GM23338 (cell line): ENCODE measurements around the gene RGS17. TPM values are rescaled to one million over a fixed set of nuclear protein-coding genes. Genes with fewer than 3 reads are reported as not detected.

Experiments
- ATAC-seq: fragments of 200-7000 bp; cut with Tn5 transposase; 3 replicates; pipeline ENCODE4 v1.9.1; 2020
- DNase-seq: peaks from one replicate; pipeline ENCODE4 v3.0.0-alpha.2; 2015; ENCODE audit warnings: low spot score
- H2AFZ ChIP-seq: fragments of 200-600 bp; sonication (generic); 2 replicates; pipeline ENCODE4 v1.8.0; 2016; ENCODE audit warnings: antibody characterized with exemption, mild to moderate bottlenecking, moderate library complexity
- H3F3A ChIP-seq: fragments of 200-600 bp; sonication (generic); replicated peaks from 2 replicates; pipeline ENCODE4 v1.8.0; 2017; ENCODE audit warnings: antibody characterized with exemption, mixed run types, low read depth
- H3K27ac ChIP-seq: fragments of 200-600 bp; sonication (generic); 2 replicates; pipeline ENCODE4 v1.6.1; 2016; ENCODE audit warnings: low read depth
- H3K27me3 ChIP-seq: fragments of 200-600 bp; sonication (generic); 2 replicates; pipeline ENCODE4 v1.8.0; 2016; ENCODE audit warnings: mild to moderate bottlenecking, mixed run types, moderate library complexity; ENCODE audit not compliant: insufficient read depth
- H3K36me3 ChIP-seq: fragments of 200-600 bp; sonication (generic); 2 replicates; pipeline ENCODE4 v1.8.0; 2016; ENCODE audit warnings: mild to moderate bottlenecking; ENCODE audit not compliant: insufficient read depth
- H3K4me1 ChIP-seq: fragments of 200-600 bp; sonication (generic); 2 replicates; pipeline ENCODE4 v1.8.0; 2016; ENCODE audit warnings: mild to moderate bottlenecking, moderate library complexity; ENCODE audit not compliant: insufficient read depth
- H3K4me2 ChIP-seq: fragments of 200-600 bp; sonication (generic); 2 replicates; pipeline ENCODE4 v1.7.1; 2017; ENCODE audit warnings: mixed run types
- H3K4me3 ChIP-seq: fragments of 200-600 bp; sonication (generic); 2 replicates; pipeline ENCODE4 v1.6.1; 2016; ENCODE audit warnings: mixed run types
- H3K79me2 ChIP-seq: fragments of 200-600 bp; sonication (generic); replicated peaks from 2 replicates; pipeline ENCODE4 v1.8.0; 2017; ENCODE audit warnings: mild to moderate bottlenecking; ENCODE audit not compliant: insufficient read depth
- H3K9me2 ChIP-seq: fragments of 200-600 bp; sonication (generic); 2 replicates; pipeline ENCODE4 v1.8.0; 2017; ENCODE audit not compliant: insufficient read depth
- H4K20me1 ChIP-seq: fragments of 200-600 bp; sonication (generic); replicated peaks from 2 replicates; pipeline ENCODE4 v1.8.0; 2017; ENCODE audit warnings: mild to moderate bottlenecking; ENCODE audit not compliant: insufficient read depth
- H3K27ac Mint-ChIP-seq: 2 replicates; pipeline ENCODE4 v1.8.0; 2020; ENCODE audit warnings: inconsistent platforms, mild to moderate bottlenecking, moderate library complexity, mixed read lengths
- H3K27me3 Mint-ChIP-seq: 3 replicates; pipeline ENCODE4 v1.8.0; 2022; ENCODE audit warnings: low read depth, mild to moderate bottlenecking, moderate library complexity, mixed read lengths, inconsistent platforms; ENCODE audit not compliant: insufficient read depth, poor library complexity
- H3K36me3 Mint-ChIP-seq: 3 replicates; pipeline ENCODE4 v1.8.0; 2021; ENCODE audit warnings: low read depth, mild to moderate bottlenecking, inconsistent platforms, moderate library complexity, mixed read lengths
- H3K4me1 Mint-ChIP-seq: 3 replicates; pipeline ENCODE4 v1.8.0; 2020; ENCODE audit warnings: mild to moderate bottlenecking, inconsistent platforms, mixed read lengths
- H3K4me3 Mint-ChIP-seq: 3 replicates; pipeline ENCODE4 v1.8.0; 2021; ENCODE audit warnings: moderate library complexity, mild to moderate bottlenecking, inconsistent platforms, mixed read lengths
- H3K9me3 Mint-ChIP-seq: 3 replicates; pipeline ENCODE4 v1.8.0; 2020; ENCODE audit warnings: moderate library complexity, mild to moderate bottlenecking, inconsistent platforms, mixed read lengths
- CREB1 ChIP-seq: fragments of 250-450 bp; sonication (Bioruptor Pico); IDR thresholded peaks from 2 replicates; pipeline ENCODE4 v1.5.0; 2020; ENCODE audit warnings: low read depth, mild to moderate bottlenecking, moderate library complexity
- EZH2 ChIP-seq: fragments of 200-600 bp; sonication (generic); IDR thresholded peaks from one replicate; pipeline ENCODE4 v1.8.0; 2017; ENCODE audit warnings: antibody characterized with exemption, mild to moderate bottlenecking, low read depth; ENCODE audit not compliant: unreplicated experiment
- JUNB ChIP-seq: IDR thresholded peaks from one replicate; pipeline ENCODE4 v1.6.1; 2016; ENCODE audit warnings: antibody characterized with exemption; ENCODE audit not compliant: unreplicated experiment
- REST ChIP-seq: IDR thresholded peaks from one replicate; pipeline ENCODE4 v1.6.1; 2018; ENCODE audit warnings: antibody characterized with exemption; ENCODE audit not compliant: unreplicated experiment
- STAT1 ChIP-seq: IDR thresholded peaks from one replicate; pipeline ENCODE4 v1.6.1; 2016; ENCODE audit warnings: antibody characterized with exemption; ENCODE audit not compliant: unreplicated experiment
- ZNF114 ChIP-seq: fragments of 250-450 bp; sonication (Bioruptor Pico); IDR thresholded peaks from 2 replicates; pipeline ENCODE4 v1.5.0; 2020; ENCODE audit warnings: mild to moderate bottlenecking, moderate library complexity
- polyA plus RNA-seq: library from polyadenylated mRNA; unstranded; fragments of >200 nt; fragmentation: Nextera tagmentation; extraction: Ambion mirVana; gene quantifications from 2 replicates; pipeline ENCODE4 v1.2.1, GENCODE V29; 2016
- total RNA-seq: library from RNA; depleted of rRNA; stranded (reverse); fragments of >200 nt; shearing (Covaris generic); gene quantifications from 2 replicates; pipeline ENCODE4 v1.2.3, GENCODE V29; 2014
- TF ChIP-seq, protein P1 (sequence below): fragments of 250-450 bp; sonication (Bioruptor Pico); IDR thresholded peaks from 2 replicates; pipeline ENCODE4 v1.5.0; 2020; ENCODE audit warnings: mild to moderate bottlenecking, moderate library complexity

The RGS17 gene
- total and polyA plus RNA-seq, 2 experiments from 2014 or later: 12.1 to 12.3 TPM

- Histone ChIP-seq H3K4me3 (no peak overlapping the region), H2AFZ (no peak overlapping the region), H3K36me3 (no peaks in the 10 kb centered on the region), H3K79me2 (no peaks in the 10 kb centered on the region), H3K27ac (no peak overlapping the region), H3K4me2 (no peak overlapping the region), H3F3A (no peaks in the 10 kb centered on the region), H4K20me1 (0 out of 2 replicates have a peak, but pooled peaks cover 3% of the 10 kb centered on the region), H3K9me2 (no peaks in the 10 kb centered on the region), H3K4me1 (no peaks in the 10 kb centered on the region), H3K27me3 (no peaks in the 10 kb centered on the region)
- H3K27ac Mint-ChIP-seq: no peak overlapping the region
- H3K4me3 Mint-ChIP-seq: no peak overlapping the region
- TF ChIP-seq, protein P1, sequence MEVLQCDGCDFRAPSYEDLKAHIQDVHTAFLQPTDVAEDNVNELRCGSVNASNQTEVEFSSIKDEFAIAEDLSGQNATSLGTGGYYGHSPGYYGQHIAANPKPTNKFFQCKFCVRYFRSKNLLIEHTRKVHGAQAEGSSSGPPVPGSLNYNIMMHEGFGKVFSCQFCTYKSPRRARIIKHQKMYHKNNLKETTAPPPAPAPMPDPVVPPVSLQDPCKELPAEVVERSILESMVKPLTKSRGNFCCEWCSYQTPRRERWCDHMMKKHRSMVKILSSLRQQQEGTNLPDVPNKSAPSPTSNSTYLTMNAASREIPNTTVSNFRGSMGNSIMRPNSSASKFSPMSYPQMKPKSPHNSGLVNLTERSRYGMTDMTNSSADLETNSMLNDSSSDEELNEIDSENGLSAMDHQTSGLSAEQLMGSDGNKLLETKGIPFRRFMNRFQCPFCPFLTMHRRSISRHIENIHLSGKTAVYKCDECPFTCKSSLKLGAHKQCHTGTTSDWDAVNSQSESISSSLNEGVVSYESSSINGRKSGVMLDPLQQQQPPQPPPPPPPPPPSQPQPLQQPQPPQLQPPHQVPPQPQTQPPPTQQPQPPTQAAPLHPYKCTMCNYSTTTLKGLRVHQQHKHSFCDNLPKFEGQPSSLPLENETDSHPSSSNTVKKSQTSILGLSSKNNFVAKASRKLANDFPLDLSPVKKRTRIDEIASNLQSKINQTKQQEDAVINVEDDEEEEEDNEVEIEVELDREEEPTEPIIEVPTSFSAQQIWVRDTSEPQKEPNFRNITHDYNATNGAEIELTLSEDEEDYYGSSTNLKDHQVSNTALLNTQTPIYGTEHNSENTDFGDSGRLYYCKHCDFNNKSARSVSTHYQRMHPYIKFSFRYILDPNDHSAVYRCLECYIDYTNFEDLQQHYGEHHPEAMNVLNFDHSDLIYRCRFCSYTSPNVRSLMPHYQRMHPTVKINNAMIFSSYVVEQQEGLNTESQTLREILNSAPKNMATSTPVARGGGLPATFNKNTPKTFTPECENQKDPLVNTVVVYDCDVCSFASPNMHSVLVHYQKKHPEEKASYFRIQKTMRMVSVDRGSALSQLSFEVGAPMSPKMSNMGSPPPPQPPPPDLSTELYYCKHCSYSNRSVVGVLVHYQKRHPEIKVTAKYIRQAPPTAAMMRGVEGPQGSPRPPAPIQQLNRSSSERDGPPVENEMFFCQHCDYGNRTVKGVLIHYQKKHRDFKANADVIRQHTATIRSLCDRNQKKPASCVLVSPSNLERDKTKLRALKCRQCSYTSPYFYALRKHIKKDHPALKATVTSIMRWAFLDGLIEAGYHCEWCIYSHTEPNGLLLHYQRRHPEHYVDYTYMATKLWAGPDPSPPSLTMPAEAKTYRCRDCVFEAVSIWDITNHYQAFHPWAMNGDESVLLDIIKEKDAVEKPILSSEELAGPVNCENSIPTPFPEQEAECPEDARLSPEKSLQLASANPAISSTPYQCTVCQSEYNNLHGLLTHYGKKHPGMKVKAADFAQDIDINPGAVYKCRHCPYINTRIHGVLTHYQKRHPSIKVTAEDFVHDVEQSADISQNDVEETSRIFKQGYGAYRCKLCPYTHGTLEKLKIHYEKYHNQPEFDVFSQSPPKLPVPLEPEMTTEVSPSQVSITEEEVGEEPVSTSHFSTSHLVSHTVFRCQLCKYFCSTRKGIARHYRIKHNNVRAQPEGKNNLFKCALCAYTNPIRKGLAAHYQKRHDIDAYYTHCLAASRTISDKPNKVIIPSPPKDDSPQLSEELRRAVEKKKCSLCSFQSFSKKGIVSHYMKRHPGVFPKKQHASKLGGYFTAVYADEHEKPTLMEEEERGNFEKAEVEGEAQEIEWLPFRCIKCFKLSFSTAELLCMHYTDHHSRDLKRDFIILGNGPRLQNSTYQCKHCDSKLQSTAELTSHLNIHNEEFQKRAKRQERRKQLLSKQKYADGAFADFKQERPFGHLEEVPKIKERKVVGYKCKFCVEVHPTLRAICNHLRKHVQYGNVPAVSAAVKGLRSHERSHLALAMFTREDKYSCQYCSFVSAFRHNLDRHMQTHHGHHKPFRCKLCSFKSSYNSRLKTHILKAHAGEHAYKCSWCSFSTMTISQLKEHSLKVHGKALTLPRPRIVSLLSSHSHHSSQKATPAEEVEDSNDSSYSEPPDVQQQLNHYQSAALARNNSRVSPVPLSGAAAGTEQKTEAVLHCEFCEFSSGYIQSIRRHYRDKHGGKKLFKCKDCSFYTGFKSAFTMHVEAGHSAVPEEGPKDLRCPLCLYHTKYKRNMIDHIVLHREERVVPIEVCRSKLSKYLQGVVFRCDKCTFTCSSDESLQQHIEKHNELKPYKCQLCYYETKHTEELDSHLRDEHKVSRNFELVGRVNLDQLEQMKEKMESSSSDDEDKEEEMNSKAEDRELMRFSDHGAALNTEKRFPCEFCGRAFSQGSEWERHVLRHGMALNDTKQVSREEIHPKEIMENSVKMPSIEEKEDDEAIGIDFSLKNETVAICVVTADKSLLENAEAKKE: no peak
- TF ChIP-seq REST (no peak), CREB1 (CRISPR knock-in tag) (no peak), ZNF114 (no peak), STAT1 (no peak), EZH2 (no peak), JUNB (no peak)
- H3K27me3 Mint-ChIP-seq: no peaks in the 10 kb centered on the region
- H3K9me3 Mint-ChIP-seq: no peaks in the 10 kb centered on the region
- DNase-seq (no peak), ATAC-seq (no peak)
- H3K4me1 Mint-ChIP-seq: peaks cover 6% of the 10 kb centered on the region; the same call in 2 of the 3 replicates
- H3K36me3 Mint-ChIP-seq: no peaks in the 10 kb centered on the region
Observed at GRCh38 chr6:153073841-153074240, 57.2 kb downstream of the RGS17 start.
